Measurements from ENCODE around the gene ZBTB7B.

Gene ZBTB7B

GRCh38 chr1:155063550-155064110, 61.0 kb downstream of the ZBTB7B start, which contains the start of gene EFNA4:
EFNA4 (plus strand) TSS chr1:155063740; CDS start chr1:155063824, 84 bp downstream.
- H3K36me3 ChIP-seq (ENCODE audit: insufficient read depth, low read length): no peaks in the 10 kb centered on the region

GRCh38 chr1:155064111-155064831, 61.7 kb downstream of the ZBTB7B start:
- H3K79me2 ChIP-seq (ENCODE audit: insufficient read depth, low read length): no peaks in the 10 kb centered on the region
- no peaks in the 10 kb centered on the region for H3F3A ChIP-seq (ENCODE audit: insufficient read depth, low read length)
- peak overlapping the region; percentile 69 for H3K9ac ChIP-seq (ENCODE audit: low read length)
- no peaks in the 10 kb centered on the region for H3K9me2 ChIP-seq (ENCODE audit: low read depth, low read length)
- H3K27ac ChIP-seq (ENCODE audit: low read depth, low read length, poor library complexity, severe bottlenecking): no peak overlapping the region
- H3K36me3 ChIP-seq (ENCODE audit: insufficient read depth, low read length): peaks cover 1% of the 10 kb centered on the region; the same call in 1 of the 2 replicates
- no peaks in the 10 kb centered on the region for H3K9me3 ChIP-seq (ENCODE audit: low read length)
- H3K4me2 ChIP-seq (ENCODE audit: low read length): peak overlapping the region; percentile 62
- H3K27me3 ChIP-seq (ENCODE audit: insufficient read depth, low read length): no peaks in the 10 kb centered on the region
- no peak overlapping the region for H2AFZ ChIP-seq (ENCODE audit: low read length)
- H4K20me1 ChIP-seq (ENCODE audit: insufficient read depth, low read length): no peaks in the 10 kb centered on the region
- peak overlapping the region; percentile 69 for H3K4me3 ChIP-seq (ENCODE audit: low read depth, low read length, poor library complexity, severe bottlenecking)
- peaks cover 29% of the 10 kb centered on the region for H3K4me1 ChIP-seq (ENCODE audit: insufficient read depth, low read length, severe bottlenecking)
- TF ChIP-seq CTCF (IDR thresholded peaks at IDR 0.05; ENCODE audit: low read length): no peak
- TF ChIP-seq EZH2 (IDR thresholded peaks at IDR 0.05; ENCODE audit: borderline replicate concordance, low read length): no peak

More at GRCh38 chr1:155063550-155064110, 61.0 kb downstream of the ZBTB7B start, which contains the start of gene EFNA4:
- Histone ChIP-seq H3K9me3 (ENCODE audit: low read length) (no peaks in the 10 kb centered on the region), H3K4me2 (ENCODE audit: low read length) (peak within 1 kb of the TSS; percentile 62), H2AFZ (ENCODE audit: low read length) (no peak within 1 kb of the TSS), H3K9ac (ENCODE audit: low read length) (peak within 1 kb of the TSS; percentile 69), H3K9me2 (ENCODE audit: low read depth, low read length) (no peaks in the 10 kb centered on the region), H3K4me1 (ENCODE audit: insufficient read depth, low read length, severe bottlenecking) (peaks cover 28% of the 10 kb centered on the region), H3K4me3 (ENCODE audit: low read depth, low read length, poor library complexity, severe bottlenecking) (peak within 1 kb of the TSS; percentile 69), H3K27me3 (ENCODE audit: insufficient read depth, low read length) (no peaks in the 10 kb centered on the region), H3K27ac (ENCODE audit: low read depth, low read length, poor library complexity, severe bottlenecking) (peak within 1 kb of the TSS; percentile 49), H4K20me1 (ENCODE audit: insufficient read depth, low read length) (no peaks in the 10 kb centered on the region), H3F3A (ENCODE audit: insufficient read depth, low read length) (no peaks in the 10 kb centered on the region), H3K79me2 (ENCODE audit: insufficient read depth, low read length) (no peaks in the 10 kb centered on the region)
- TF ChIP-seq EZH2 (IDR thresholded peaks at IDR 0.05; ENCODE audit: borderline replicate concordance, low read length) (no peak), CTCF (IDR thresholded peaks at IDR 0.05; ENCODE audit: low read length) (no peak)

- Histone ChIP-seq H2AFZ (ENCODE audit: low read length) (no peak overlapping the region), H3K9me2 (ENCODE audit: low read depth, low read length) (no peaks in the 10 kb centered on the region), H3K9ac (ENCODE audit: low read length) (peak overlapping the region; percentile 3; the same call in 1 of the 2 replicates), H4K20me1 (ENCODE audit: insufficient read depth, low read length) (no peaks in the 10 kb centered on the region), H3K4me3 (ENCODE audit: low read depth, low read length, poor library complexity, severe bottlenecking) (peak overlapping the region; percentile 69), H3K79me2 (ENCODE audit: insufficient read depth, low read length) (no peaks in the 10 kb centered on the region), H3F3A (ENCODE audit: insufficient read depth, low read length) (no peaks in the 10 kb centered on the region), H3K27ac (ENCODE audit: low read depth, low read length, poor library complexity, severe bottlenecking) (no peak overlapping the region), H3K36me3 (ENCODE audit: insufficient read depth, low read length) (peaks cover 5% of the 10 kb centered on the region; the same call in 1 of the 2 replicates), H3K9me3 (ENCODE audit: low read length) (no peaks in the 10 kb centered on the region), H3K27me3 (ENCODE audit: insufficient read depth, low read length) (no peaks in the 10 kb centered on the region), H3K4me2 (ENCODE audit: low read length) (peak overlapping the region; percentile 62), H3K4me1 (ENCODE audit: insufficient read depth, low read length, severe bottlenecking) (peaks cover 36% of the 10 kb centered on the region)
- TF ChIP-seq EZH2 (IDR thresholded peaks at IDR 0.05; ENCODE audit: borderline replicate concordance, low read length) (no peak), CTCF (IDR thresholded peaks at IDR 0.05; ENCODE audit: low read length) (no peak)
These were observed 62.3 kb downstream of the ZBTB7B start for GRCh38 chr1:155064832-155065429.
